ENCODE data around the gene BTBD17. TPM values are rescaled to one million over a fixed set of nuclear protein-coding genes. Genes with fewer than 3 reads are reported as not detected.

BTBD17 gene
- total RNA-seq, 1 donor from 2014 or later: not detected

DNA sequence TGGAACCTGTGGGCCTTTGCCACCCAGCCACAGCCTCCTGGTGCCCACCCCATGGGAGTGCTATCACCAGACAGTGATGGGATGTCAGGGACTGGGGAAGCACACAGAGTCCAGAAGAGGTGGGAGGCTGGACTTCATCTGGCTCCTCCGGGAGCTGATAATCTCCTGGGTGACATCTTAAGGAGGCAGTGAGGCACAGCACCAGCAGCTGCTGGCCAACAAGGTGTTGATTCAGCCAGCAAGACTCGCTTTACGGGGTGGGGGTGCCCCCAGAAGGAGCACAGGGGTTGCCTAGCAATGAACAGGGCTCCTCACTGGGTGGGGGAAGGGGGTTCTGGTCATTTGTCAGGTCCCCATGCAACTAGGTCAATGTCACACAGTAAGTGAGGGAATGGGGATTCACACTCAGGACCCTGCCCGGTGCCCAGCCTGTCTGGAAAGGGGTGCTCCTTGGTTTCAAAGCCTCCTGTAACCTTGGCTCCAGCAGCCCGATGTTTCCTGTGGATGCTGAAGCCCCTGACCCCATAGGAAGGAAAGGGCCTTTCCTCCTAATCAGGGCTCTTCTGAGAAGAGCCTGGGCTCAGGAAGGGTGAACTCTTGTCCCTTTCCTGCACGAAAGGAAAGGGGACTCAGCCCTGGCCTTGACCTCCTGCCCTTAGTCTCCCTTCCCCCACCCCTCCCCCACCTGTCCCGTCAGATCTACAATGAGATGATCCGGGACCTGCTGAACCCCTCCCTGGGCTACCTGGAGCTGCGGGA lies 18.0 kb downstream of the BTBD17 start:
- H3K4me1 ChIP-seq (ENCODE audit: insufficient read depth, low read length): peaks cover 4% of the 10 kb centered on the region
- H3K36me3 Mint-ChIP-seq (ENCODE audit: low read depth, unreplicated experiment): no peaks in the 10 kb centered on the region

DNA sequence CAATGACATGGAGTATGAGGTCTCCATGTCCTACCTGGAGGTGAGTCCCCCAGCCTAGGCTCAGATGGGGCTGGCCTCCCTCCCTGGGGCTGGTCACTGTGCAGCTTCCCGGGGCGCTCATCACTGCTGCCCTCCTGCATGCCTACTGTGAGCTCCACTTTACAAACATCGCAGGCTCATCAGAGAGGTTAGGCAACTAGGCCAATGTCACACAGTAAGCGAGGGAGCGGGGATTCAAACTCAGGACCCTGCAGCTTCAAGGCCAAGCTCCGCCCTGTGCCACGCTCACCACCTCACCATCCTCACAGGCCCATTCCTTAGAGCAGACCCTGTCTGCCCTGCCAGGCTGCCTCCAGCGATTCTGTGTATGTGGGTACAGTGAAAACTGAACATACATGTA lies 18.5 kb downstream of the BTBD17 start:
- TF ChIP-seq, protein P1, sequence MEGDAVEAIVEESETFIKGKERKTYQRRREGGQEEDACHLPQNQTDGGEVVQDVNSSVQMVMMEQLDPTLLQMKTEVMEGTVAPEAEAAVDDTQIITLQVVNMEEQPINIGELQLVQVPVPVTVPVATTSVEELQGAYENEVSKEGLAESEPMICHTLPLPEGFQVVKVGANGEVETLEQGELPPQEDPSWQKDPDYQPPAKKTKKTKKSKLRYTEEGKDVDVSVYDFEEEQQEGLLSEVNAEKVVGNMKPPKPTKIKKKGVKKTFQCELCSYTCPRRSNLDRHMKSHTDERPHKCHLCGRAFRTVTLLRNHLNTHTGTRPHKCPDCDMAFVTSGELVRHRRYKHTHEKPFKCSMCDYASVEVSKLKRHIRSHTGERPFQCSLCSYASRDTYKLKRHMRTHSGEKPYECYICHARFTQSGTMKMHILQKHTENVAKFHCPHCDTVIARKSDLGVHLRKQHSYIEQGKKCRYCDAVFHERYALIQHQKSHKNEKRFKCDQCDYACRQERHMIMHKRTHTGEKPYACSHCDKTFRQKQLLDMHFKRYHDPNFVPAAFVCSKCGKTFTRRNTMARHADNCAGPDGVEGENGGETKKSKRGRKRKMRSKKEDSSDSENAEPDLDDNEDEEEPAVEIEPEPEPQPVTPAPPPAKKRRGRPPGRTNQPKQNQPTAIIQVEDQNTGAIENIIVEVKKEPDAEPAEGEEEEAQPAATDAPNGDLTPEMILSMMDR (IDR thresholded peaks at IDR 0.05; ENCODE audit: insufficient read depth, low read depth, low read length): no peak
- no peak for TF ChIP-seq EZH2 (IDR thresholded peaks at IDR 0.05; ENCODE audit: insufficient read depth, low read length)
- H4K20me1 ChIP-seq (ENCODE audit: insufficient read depth, low read length): no peaks in the 10 kb centered on the region
- Mint-ChIP-seq H3K27ac (ENCODE audit: unreplicated experiment) (no peak overlapping the region), H3K4me3 (ENCODE audit: unreplicated experiment) (no peak overlapping the region), H3K9me3 (ENCODE audit: unreplicated experiment) (no peaks in the 10 kb centered on the region), H3K4me1 (ENCODE audit: low read depth, unreplicated experiment) (peaks cover 6% of the 10 kb centered on the region), H3K27me3 (ENCODE audit: low read depth, unreplicated experiment) (peaks cover 35% of the 10 kb centered on the region), H3K36me3 (ENCODE audit: low read depth, unreplicated experiment) (no peaks in the 10 kb centered on the region)
- peaks cover 4% of the 10 kb centered on the region for H3K4me1 ChIP-seq (ENCODE audit: insufficient read depth, low read length)
- FAIRE-seq (no peak), DNase-seq (ENCODE audit: low read depth) (no peak)
- H3K4me2 ChIP-seq (ENCODE audit: low read length): no peak overlapping the region
- no peaks in the 10 kb centered on the region for H3K27me3 ChIP-seq (ENCODE audit: insufficient read depth, low read length)
- H3K4me3 ChIP-seq (ENCODE audit: insufficient read depth, low read depth, low read length): no peak overlapping the region
- no peaks in the 10 kb centered on the region for H3K36me3 ChIP-seq (ENCODE audit: insufficient read depth, low read length)
- H3K9me3 ChIP-seq (ENCODE audit: insufficient read depth, low read depth, low read length): no peaks in the 10 kb centered on the region
- H3K79me2 ChIP-seq (ENCODE audit: insufficient read depth, low read length): no peaks in the 10 kb centered on the region
- H3K27ac ChIP-seq (ENCODE audit: low read depth, low read length): no peak overlapping the region
- no peak overlapping the region for H2AFZ ChIP-seq (ENCODE audit: low read depth, low read length)
- H3K9ac ChIP-seq (ENCODE audit: low read length): no peak overlapping the region

More for the DNA sequence above, 18.0 kb downstream of the BTBD17 start:
- H3K4me2 ChIP-seq (ENCODE audit: low read length): no peak overlapping the region
- no peak overlapping the region for H3K27ac ChIP-seq (ENCODE audit: low read depth, low read length)
- Mint-ChIP-seq H3K27me3 (ENCODE audit: low read depth, unreplicated experiment) (peaks cover 37% of the 10 kb centered on the region), H3K27ac (ENCODE audit: unreplicated experiment) (no peak overlapping the region), H3K9me3 (ENCODE audit: unreplicated experiment) (peaks cover 1% of the 10 kb centered on the region), H3K4me1 (ENCODE audit: low read depth, unreplicated experiment) (peaks cover 6% of the 10 kb centered on the region), H3K4me3 (ENCODE audit: unreplicated experiment) (no peak overlapping the region)
- H3K4me3 ChIP-seq (ENCODE audit: insufficient read depth, low read depth, low read length): no peak overlapping the region
- H3K79me2 ChIP-seq (ENCODE audit: insufficient read depth, low read length): no peaks in the 10 kb centered on the region
- H3K9me3 ChIP-seq (ENCODE audit: insufficient read depth, low read depth, low read length): no peaks in the 10 kb centered on the region
- no peaks in the 10 kb centered on the region for H3K27me3 ChIP-seq (ENCODE audit: insufficient read depth, low read length)
- TF ChIP-seq, protein P1 (IDR thresholded peaks at IDR 0.05; ENCODE audit: insufficient read depth, low read depth, low read length): no peak
- TF ChIP-seq EZH2 (IDR thresholded peaks at IDR 0.05; ENCODE audit: insufficient read depth, low read length): no peak
- H3K9ac ChIP-seq (ENCODE audit: low read length): no peak overlapping the region
- FAIRE-seq (no peak), DNase-seq (ENCODE audit: low read depth) (no peak)
- no peaks in the 10 kb centered on the region for H3K36me3 ChIP-seq (ENCODE audit: insufficient read depth, low read length)
- H4K20me1 ChIP-seq (ENCODE audit: insufficient read depth, low read length): no peaks in the 10 kb centered on the region
- H2AFZ ChIP-seq (ENCODE audit: low read depth, low read length): no peak overlapping the region

DNA sequence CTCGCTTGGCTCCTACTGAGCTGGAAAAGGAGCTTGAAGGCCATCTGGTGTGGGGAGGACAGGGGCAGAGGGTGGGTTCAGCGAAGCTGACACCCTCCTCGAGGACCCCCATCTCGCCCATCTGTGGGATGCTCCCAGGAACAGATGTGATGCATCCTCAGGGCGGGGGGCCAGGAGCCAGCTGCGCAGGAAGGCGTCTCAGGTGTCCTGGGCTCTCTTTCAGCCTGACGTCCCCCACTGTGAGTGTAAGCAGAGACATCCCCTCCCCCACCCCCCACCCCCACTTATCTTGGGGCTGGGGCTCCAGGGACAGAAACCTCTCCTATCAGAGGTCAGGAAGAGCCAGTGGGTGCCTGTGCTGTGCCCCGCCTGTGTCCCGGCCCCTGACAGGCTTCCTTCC lies 19.4 kb downstream of the BTBD17 start:
- no peak for DNase-seq (ENCODE audit: low read depth)
- H4K20me1 ChIP-seq (ENCODE audit: insufficient read depth, low read length): no peaks in the 10 kb centered on the region
- H3K9me3 ChIP-seq (ENCODE audit: insufficient read depth, low read depth, low read length): no peaks in the 10 kb centered on the region
- Mint-ChIP-seq H3K36me3 (ENCODE audit: low read depth, unreplicated experiment) (no peaks in the 10 kb centered on the region), H3K4me1 (ENCODE audit: low read depth, unreplicated experiment) (peaks cover 6% of the 10 kb centered on the region), H3K4me3 (ENCODE audit: unreplicated experiment) (no peak overlapping the region), H3K27ac (ENCODE audit: unreplicated experiment) (no peak overlapping the region), H3K9me3 (ENCODE audit: unreplicated experiment) (no peaks in the 10 kb centered on the region), H3K27me3 (ENCODE audit: low read depth, unreplicated experiment) (peaks cover 35% of the 10 kb centered on the region)
- H3K4me2 ChIP-seq (ENCODE audit: low read length): no peak overlapping the region
- H3K27ac ChIP-seq (ENCODE audit: low read depth, low read length): no peak overlapping the region
- H2AFZ ChIP-seq (ENCODE audit: low read depth, low read length): no peak overlapping the region
- H3K36me3 ChIP-seq (ENCODE audit: insufficient read depth, low read length): no peaks in the 10 kb centered on the region
- no peak overlapping the region for H3K4me3 ChIP-seq (ENCODE audit: insufficient read depth, low read depth, low read length)
- H3K27me3 ChIP-seq (ENCODE audit: insufficient read depth, low read length): no peaks in the 10 kb centered on the region
- FAIRE-seq: no peak
- peaks cover 4% of the 10 kb centered on the region for H3K4me1 ChIP-seq (ENCODE audit: insufficient read depth, low read length)
- H3K79me2 ChIP-seq (ENCODE audit: insufficient read depth, low read length): no peaks in the 10 kb centered on the region
- H3K9ac ChIP-seq (ENCODE audit: low read length): no peak overlapping the region
- TF ChIP-seq EZH2 (IDR thresholded peaks at IDR 0.05; ENCODE audit: insufficient read depth, low read length): no peak
- TF ChIP-seq, protein P1 (IDR thresholded peaks at IDR 0.05; ENCODE audit: insufficient read depth, low read depth, low read length): no peak
